Glutamatergic neuron (in vitro differentiated cells): Measurements from ENCODE around the gene FEM1B. TPM values are rescaled to one million over a fixed set of nuclear protein-coding genes. Genes with fewer than 3 reads are reported as not detected.
A peak's percentile ranks its signal among the peaks of the same experiment; 100 is the strongest.

Experiments used
- DNase-seq: peaks from one replicate; pipeline ENCODE4 v3.0.0; 2022
- H3K27ac Mint-ChIP-seq: one replicate; pipeline ENCODE4 v1.8.0; 2020; ENCODE audit warnings: mild to moderate bottlenecking, mixed read lengths, inconsistent platforms; ENCODE audit not compliant: unreplicated experiment
- H3K27me3 Mint-ChIP-seq: one replicate; pipeline ENCODE4 v1.8.0; 2020; ENCODE audit warnings: mild to moderate bottlenecking, moderate library complexity, mixed read lengths, inconsistent platforms; ENCODE audit not compliant: unreplicated experiment
- H3K36me3 Mint-ChIP-seq: one replicate; pipeline ENCODE4 v1.8.0; 2020; ENCODE audit warnings: mild to moderate bottlenecking, mixed read lengths, inconsistent platforms; ENCODE audit not compliant: unreplicated experiment
- H3K4me1 Mint-ChIP-seq: one replicate; pipeline ENCODE4 v1.8.0; 2020; ENCODE audit warnings: mild to moderate bottlenecking, low read depth, mixed read lengths, inconsistent platforms; ENCODE audit not compliant: unreplicated experiment
- H3K4me3 Mint-ChIP-seq: one replicate; pipeline ENCODE4 v1.8.0; 2020; ENCODE audit warnings: mild to moderate bottlenecking, mixed read lengths, inconsistent platforms; ENCODE audit not compliant: unreplicated experiment
- H3K9me3 Mint-ChIP-seq: one replicate; pipeline ENCODE4 v1.8.0; 2020; ENCODE audit warnings: mild to moderate bottlenecking, moderate library complexity, mixed read lengths, inconsistent platforms; ENCODE audit not compliant: unreplicated experiment
- total RNA-seq: library from RNA; stranded (reverse); fragmentation: NEBNext Ultra II Directional; extraction: Animal tissue kit (Norgen Biotek cat#: 25700); gene quantifications from one replicate; pipeline ENCODE4 v1.2.1, GENCODE V29; 2021; ENCODE audit not compliant: unreplicated experiment
- TF ChIP-seq, protein P1 (sequence below): fragments of 200-600 bp; sonication (generic); IDR thresholded peaks from one replicate; pipeline ENCODE4 v1.5.0; 2021; ENCODE audit not compliant: partially characterized antibody, unreplicated experiment

Gene FEM1B
- total RNA-seq, 1 donor from 2014 or later: 69.6 TPM

GRCh38 chr15:68310804-68311463 lies 33.4 kb downstream of the FEM1B start:
- Mint-ChIP-seq H3K36me3 (no peaks in the 10 kb centered on the region), H3K9me3 (peaks cover 3% of the 10 kb centered on the region), H3K27ac (peak overlapping the region; percentile 82), H3K4me3 (no peak overlapping the region), H3K4me1 (peaks cover 40% of the 10 kb centered on the region), H3K27me3 (peaks cover 10% of the 10 kb centered on the region)
- DNase-seq: no peak
- TF ChIP-seq, protein P1, sequence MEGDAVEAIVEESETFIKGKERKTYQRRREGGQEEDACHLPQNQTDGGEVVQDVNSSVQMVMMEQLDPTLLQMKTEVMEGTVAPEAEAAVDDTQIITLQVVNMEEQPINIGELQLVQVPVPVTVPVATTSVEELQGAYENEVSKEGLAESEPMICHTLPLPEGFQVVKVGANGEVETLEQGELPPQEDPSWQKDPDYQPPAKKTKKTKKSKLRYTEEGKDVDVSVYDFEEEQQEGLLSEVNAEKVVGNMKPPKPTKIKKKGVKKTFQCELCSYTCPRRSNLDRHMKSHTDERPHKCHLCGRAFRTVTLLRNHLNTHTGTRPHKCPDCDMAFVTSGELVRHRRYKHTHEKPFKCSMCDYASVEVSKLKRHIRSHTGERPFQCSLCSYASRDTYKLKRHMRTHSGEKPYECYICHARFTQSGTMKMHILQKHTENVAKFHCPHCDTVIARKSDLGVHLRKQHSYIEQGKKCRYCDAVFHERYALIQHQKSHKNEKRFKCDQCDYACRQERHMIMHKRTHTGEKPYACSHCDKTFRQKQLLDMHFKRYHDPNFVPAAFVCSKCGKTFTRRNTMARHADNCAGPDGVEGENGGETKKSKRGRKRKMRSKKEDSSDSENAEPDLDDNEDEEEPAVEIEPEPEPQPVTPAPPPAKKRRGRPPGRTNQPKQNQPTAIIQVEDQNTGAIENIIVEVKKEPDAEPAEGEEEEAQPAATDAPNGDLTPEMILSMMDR: no peak

DNA sequence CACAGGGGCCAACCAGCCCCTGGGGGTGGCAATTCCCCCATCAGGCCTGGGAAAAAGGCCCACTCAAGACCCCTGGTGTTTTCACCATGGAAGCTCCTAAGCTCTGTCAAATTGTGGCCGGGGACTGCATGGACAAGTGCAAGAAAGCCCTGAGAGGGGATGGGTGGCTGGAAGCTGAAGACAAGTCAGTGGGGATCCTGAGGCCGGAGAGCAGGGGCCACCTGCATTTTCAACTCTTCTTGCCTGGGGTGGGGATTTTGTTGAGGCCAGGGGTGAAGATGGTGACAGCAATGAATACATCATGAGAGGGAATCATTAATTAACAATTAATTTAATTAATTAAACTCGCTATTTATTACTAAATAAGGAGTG lies 33.9 kb downstream of the FEM1B start:
- Mint-ChIP-seq H3K4me1 (peaks cover 37% of the 10 kb centered on the region), H3K9me3 (peaks cover 3% of the 10 kb centered on the region), H3K27me3 (peaks cover 10% of the 10 kb centered on the region), H3K4me3 (no peak overlapping the region), H3K27ac (no peak overlapping the region), H3K36me3 (no peaks in the 10 kb centered on the region)
- TF ChIP-seq, protein P1: no peak
- DNase-seq: no peak

DNA sequence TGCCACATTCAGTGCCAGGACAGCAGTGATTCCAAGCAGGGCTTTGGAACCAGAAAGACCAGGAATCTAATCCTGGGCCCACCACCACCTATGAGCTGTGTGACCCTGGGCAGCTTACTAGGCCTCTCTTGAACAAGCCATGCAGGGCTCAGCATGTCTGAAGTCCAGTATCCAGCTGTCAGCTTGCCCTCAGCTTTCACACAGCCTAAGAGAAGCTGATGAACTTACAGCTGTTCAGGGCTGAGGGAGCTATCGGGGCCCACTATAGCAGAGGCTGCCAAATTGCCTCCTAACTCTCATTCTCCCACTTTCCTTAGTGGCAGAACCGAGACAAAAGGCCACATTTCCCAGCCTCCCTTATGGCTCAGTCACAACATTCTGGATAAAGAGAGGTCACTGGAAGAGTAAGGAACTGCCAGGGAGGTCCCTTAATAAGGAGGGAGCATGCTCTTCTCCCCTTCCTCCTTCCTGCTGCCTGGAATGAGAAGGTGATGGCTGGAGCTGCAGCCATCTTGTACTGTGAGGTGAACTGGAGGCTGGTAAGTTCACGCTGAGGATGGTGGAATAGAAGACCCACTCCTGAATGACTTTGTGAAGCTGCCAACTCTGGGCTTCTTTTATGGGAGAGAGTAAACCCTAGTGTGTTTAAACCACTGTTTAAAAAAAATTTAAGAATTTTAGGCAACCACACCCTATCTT lies 34.5 kb downstream of the FEM1B start:
- Mint-ChIP-seq H3K9me3 (peaks cover 3% of the 10 kb centered on the region), H3K27me3 (peaks cover 11% of the 10 kb centered on the region), H3K4me3 (no peak overlapping the region), H3K36me3 (no peaks in the 10 kb centered on the region), H3K4me1 (peaks cover 40% of the 10 kb centered on the region), H3K27ac (no peak overlapping the region)
- DNase-seq: no peak
- TF ChIP-seq, protein P1: no peak

- TF ChIP-seq, protein P1: no peak
- Mint-ChIP-seq H3K9me3 (peaks cover 2% of the 10 kb centered on the region), H3K4me1 (peaks cover 36% of the 10 kb centered on the region), H3K27me3 (peaks cover 11% of the 10 kb centered on the region), H3K4me3 (peak overlapping the region; percentile 63), H3K27ac (peak overlapping the region; percentile 68), H3K36me3 (no peaks in the 10 kb centered on the region)
- no peak for DNase-seq
Measured at GRCh38 chr15:68312701-68313204, 35.2 kb downstream of the FEM1B start.
